Gastrocnemius medialis (tissue), 4 donors: ENCODE data around the gene SLC16A8.
A peak's percentile ranks its signal among the peaks of the same experiment; 100 is the strongest.

Source experiments
- CTCF ChIP-seq, 5 experiments: fragments of 450-650 bp in 3 of 5; fragments of 200-600 bp in 2 of 5; sonication (generic) in 2 of 5; IDR thresholded peaks in 4 of 5; conservative IDR thresholded peaks in 1 of 5; 1 replicate in 4 of 5; 2 replicates in 1 of 5; pipeline ENCODE4 v1.5.1; 2016 to 2019; ENCODE audit warnings: antibody characterized with exemption in 5 of 5, mild to moderate bottlenecking in 3 of 5, moderate library complexity in 3 of 5
- POLR2A ChIP-seq, 2 donors: fragments of 450-650 bp; IDR thresholded peaks; one replicate each; pipeline ENCODE4 v1.6.1; 2017; ENCODE audit warnings: antibody characterized with exemption in 2 of 2, mild to moderate bottlenecking in 2 of 2, moderate library complexity in 2 of 2

GRCh38 chr22:38056969-38057891 is 26.8 kb downstream of the SLC16A8 start, which contains the start of gene PICK1:
- peak in 3 of 5 experiments; percentile 11 to 26 (median 21) for TF ChIP-seq CTCF (IDR thresholded peaks at IDR 0.05 in 4 of 5, conservative IDR thresholded peaks at IDR 0.05 in 1 of 5)
- peak; percentile 58 to 67 for TF ChIP-seq POLR2A (IDR thresholded peaks at IDR 0.05)
